Lower leg skin (tissue), 3 donors: ENCODE measurements around the gene TSKU.

ENCODE experiments used
- CTCF ChIP-seq, 3 donors: fragments of 450-650 bp; IDR thresholded peaks; one replicate each; pipeline ENCODE4 v1.5.1; 2016; ENCODE audit warnings: antibody characterized with exemption in 3 of 3, mild to moderate bottlenecking in 3 of 3, moderate library complexity in 2 of 3
- POLR2A ChIP-seq, 2 donors: fragments of 450-650 bp; IDR thresholded peaks; one replicate each; pipeline ENCODE4 v1.6.1; 2016 to 2017; ENCODE audit warnings: antibody characterized with exemption in 2 of 2, mild to moderate bottlenecking in 1 of 2, moderate library complexity in 1 of 2

GRCh38 chr11:76835928-76836612 is 52.9 kb downstream of the TSKU start:
- no peak for TF ChIP-seq CTCF (IDR thresholded peaks at IDR 0.05)
- TF ChIP-seq POLR2A (IDR thresholded peaks at IDR 0.05), result no peak
